ENCODE data around the gene PRRG4.

The PRRG4 gene

DNA sequence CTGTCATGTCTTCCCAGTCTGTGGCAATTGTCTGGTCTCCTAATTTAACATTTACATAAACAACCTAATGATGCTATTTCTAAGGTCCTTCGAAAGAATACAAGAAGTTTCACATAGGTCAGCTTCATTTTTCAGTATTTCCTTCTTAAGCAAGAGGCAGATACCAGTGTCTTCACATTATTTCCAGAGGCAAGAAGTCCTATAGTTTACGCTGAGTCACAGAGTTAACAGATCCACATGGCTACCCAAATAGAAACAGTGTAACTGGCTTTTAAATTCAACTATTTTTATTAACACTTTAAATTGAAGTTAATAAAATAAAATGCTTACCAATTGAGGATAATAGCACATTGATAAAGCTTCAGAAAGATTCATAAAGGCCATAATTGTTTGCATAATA lies 10.9 kb downstream of the PRRG4 start:
- TF ChIP-seq, protein P1, sequence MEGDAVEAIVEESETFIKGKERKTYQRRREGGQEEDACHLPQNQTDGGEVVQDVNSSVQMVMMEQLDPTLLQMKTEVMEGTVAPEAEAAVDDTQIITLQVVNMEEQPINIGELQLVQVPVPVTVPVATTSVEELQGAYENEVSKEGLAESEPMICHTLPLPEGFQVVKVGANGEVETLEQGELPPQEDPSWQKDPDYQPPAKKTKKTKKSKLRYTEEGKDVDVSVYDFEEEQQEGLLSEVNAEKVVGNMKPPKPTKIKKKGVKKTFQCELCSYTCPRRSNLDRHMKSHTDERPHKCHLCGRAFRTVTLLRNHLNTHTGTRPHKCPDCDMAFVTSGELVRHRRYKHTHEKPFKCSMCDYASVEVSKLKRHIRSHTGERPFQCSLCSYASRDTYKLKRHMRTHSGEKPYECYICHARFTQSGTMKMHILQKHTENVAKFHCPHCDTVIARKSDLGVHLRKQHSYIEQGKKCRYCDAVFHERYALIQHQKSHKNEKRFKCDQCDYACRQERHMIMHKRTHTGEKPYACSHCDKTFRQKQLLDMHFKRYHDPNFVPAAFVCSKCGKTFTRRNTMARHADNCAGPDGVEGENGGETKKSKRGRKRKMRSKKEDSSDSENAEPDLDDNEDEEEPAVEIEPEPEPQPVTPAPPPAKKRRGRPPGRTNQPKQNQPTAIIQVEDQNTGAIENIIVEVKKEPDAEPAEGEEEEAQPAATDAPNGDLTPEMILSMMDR (IDR thresholded peaks at IDR 0.05; ENCODE audit: borderline replicate concordance, insufficient read depth, low read depth, low read length) = no peak
- H3K4me3 ChIP-seq (ENCODE audit: low read depth, low read length) = no peak overlapping the region

DNA sequence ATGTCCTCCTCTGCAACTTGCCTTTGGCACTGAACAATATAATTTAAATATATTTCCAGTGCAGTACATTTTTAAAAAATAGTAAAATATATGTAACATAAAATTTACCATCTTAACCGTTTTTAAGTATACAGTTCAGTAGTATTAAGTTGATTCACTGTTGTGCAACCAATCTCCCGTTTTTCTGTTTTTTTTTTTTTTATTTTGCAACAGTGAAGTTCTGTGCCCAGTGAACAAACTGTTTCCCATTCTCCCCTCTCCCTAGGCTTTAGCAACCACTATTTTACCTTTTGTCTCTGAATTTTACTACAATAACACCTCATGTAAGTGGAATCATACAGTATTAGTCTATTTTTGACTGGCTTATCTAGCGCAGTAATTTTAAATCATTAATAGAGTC lies 13.8 kb downstream of the PRRG4 start:
- TF ChIP-seq, protein P1 (IDR thresholded peaks at IDR 0.05; ENCODE audit: borderline replicate concordance, insufficient read depth, low read depth, low read length) = no peak

DNA sequence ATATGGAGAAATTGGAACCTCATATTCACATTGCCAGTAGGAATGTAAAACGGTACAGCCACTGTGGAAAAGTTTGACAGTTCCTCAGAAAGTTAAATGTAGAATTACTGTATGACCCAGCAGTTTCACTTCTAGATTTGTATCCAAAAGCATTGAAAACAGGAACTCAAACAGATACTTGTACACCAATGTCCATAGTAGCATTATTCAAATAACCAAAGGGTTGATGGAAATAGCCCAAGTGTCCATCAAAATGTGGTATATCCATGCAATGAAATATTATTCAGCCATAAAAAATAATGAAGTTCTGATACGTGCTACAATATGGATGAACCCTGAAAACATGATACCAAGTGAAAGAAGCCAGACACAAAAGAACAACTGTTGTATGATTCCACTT lies 17.8 kb downstream of the PRRG4 start:
- H3K4me3 ChIP-seq (ENCODE audit: low read depth, low read length) = no peak overlapping the region
- TF ChIP-seq, protein P1 (IDR thresholded peaks at IDR 0.05; ENCODE audit: borderline replicate concordance, insufficient read depth, low read depth, low read length) = no peak

More for the DNA sequence above, 13.8 kb downstream of the PRRG4 start:
- H3K4me3 ChIP-seq (ENCODE audit: low read depth, low read length) = no peak overlapping the region

DNA sequence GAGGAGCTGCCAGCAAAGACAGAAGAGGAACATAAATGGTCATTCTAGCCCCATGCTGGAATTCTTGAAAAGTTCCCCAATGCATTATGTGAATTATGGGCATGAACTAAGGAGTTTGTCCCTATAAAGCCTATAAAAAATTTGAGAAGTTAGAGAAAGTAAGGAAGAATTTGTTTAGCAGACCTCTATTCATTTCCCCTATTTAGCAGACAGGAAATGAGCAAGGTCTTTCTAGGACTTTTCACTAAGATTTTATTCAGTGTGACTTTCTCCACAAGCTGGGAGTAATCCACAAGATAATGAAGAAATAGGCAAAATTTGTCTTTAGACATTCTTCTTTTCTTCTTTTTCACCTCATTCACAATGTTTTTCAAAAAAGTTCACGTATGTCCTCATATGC lies 20.0 kb downstream of the PRRG4 start:
- TF ChIP-seq, protein P1 (IDR thresholded peaks at IDR 0.05; ENCODE audit: borderline replicate concordance, insufficient read depth, low read depth, low read length) = no peak

DNA sequence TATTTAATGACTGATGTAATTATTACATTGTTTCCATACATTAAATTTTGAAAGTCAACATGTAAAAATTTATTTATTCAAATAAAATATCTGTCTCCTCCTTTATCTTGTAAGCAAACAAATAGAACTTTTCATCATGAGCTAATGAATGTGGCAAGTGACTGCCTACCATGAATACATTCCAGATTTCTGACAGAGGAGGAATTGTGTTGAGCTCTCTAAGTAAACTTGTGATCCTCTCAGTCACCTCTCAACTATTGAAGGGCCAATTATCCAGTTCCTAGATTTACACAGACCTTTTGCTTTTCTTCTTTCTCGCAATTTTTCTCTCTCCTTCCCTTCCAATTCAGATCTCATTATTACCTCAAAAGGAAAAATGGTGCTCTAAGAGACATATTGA lies 21.5 kb downstream of the PRRG4 start:
- H3K4me3 ChIP-seq (ENCODE audit: low read depth, low read length) = no peak overlapping the region
- TF ChIP-seq, protein P1 (IDR thresholded peaks at IDR 0.05; ENCODE audit: borderline replicate concordance, insufficient read depth, low read depth, low read length) = no peak

More for the DNA sequence above, 20.0 kb downstream of the PRRG4 start:
- no peak overlapping the region for H3K4me3 ChIP-seq (ENCODE audit: low read depth, low read length)

DNA sequence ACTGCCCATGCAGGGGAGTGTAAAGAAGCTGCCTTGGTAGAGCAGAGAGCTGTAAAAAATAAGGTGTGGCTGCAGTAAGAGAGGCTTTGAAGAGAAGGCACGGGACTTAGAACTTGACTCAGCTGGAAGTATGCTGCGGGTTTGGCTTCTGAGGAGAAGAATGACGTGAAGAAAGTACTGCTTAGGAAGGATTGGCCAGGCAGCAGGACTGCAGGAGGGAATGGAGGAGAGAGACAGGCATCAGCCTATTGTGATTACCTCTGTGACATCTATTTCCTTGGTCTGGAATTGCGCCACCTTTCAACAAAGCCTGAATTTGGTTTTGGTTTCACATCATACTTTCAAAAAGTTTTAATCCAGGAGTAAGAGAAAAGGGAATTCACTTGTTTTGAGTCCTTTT lies 22.5 kb downstream of the PRRG4 start:
- H3K4me3 ChIP-seq (ENCODE audit: low read depth, low read length) = no peak overlapping the region
- TF ChIP-seq, protein P1 (IDR thresholded peaks at IDR 0.05; ENCODE audit: borderline replicate concordance, insufficient read depth, low read depth, low read length) = no peak

DNA sequence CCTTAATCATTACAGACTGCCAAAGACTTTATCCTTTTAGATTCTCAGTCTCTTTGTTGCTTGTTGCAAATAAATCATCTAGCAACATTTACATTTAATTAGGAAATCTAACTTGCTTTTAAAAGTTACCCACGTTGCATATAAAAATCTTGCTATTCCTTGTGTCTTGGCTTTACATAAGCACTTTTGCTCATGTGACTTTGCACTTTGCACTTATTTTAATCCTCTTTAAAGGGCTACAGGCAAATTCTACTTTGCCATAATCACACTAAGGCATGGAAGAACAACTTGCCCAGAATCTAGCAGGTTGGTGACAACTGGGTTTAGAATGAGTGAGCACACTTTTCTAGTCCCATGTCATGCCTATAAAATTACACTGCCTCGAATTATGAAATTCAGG lies 25.9 kb downstream of the PRRG4 start:
- TF ChIP-seq, protein P1 (IDR thresholded peaks at IDR 0.05; ENCODE audit: borderline replicate concordance, insufficient read depth, low read depth, low read length) = no peak
- no peak overlapping the region for H3K4me3 ChIP-seq (ENCODE audit: low read depth, low read length)

Measured in GM12875 (cell line).